Activated CD4-positive, alpha-beta T cell treated with anti-CD3 and anti-CD28 coated beads, Interleukin-2, amount 50 U/mL, for 1 hour (primary cell): ENCODE measurements around the gene C12orf57.

Experiments
- DNase-seq: peaks from one replicate; pipeline ENCODE4 v3.0.0-alpha.2; 2020

C12orf57 gene

GRCh38 chr12:6938353-6939190, 5.2 kb upstream of the C12orf57 start:
- DNase-seq: no peak

- DNase-seq: no peak
These were observed 4.7 kb upstream of the C12orf57 start for GRCh38 chr12:6939191-6939540.

GRCh38 chr12:6941267-6941666, 2.6 kb upstream of the C12orf57 start:
- DNase-seq: no peak

- no peak for DNase-seq
These were observed 2.0 kb upstream of the C12orf57 start for GRCh38 chr12:6941782-6942181.

GRCh38 chr12:6942331-6942665, 1.5 kb upstream of the C12orf57 start:
- no peak for DNase-seq

- DNase-seq: peak; percentile 75
These were observed 467 bp upstream of the C12orf57 start for GRCh38 chr12:6943389-6943721.

- peak; percentile 83 for DNase-seq
These were observed 762 bp downstream of the C12orf57 start for GRCh38 chr12:6944381-6945186.

- no peak for DNase-seq
These were observed 1.8 kb downstream of the C12orf57 start for GRCh38 chr12:6945613-6946012.

GRCh38 chr12:6946033-6946919, 2.5 kb downstream of the C12orf57 start:
- DNase-seq: peak; percentile 54

- no peak for DNase-seq
These were observed 3.1 kb downstream of the C12orf57 start for GRCh38 chr12:6946920-6947374.

- DNase-seq: no peak
These were observed 3.8 kb downstream of the C12orf57 start for GRCh38 chr12:6947615-6948014.

- no peak for DNase-seq
These were observed 5.2 kb downstream of the C12orf57 start for GRCh38 chr12:6948873-6949594.

GRCh38 chr12:6950401-6950801, 6.6 kb downstream of the C12orf57 start:
- no peak for DNase-seq

GRCh38 chr12:6950811-6951540, 7.2 kb downstream of the C12orf57 start, which contains the start of gene PTPN6:
Gene PTPN6, plus strand, starts transcription at chr12:6951356. Its CDS starts 157 bp downstream, at chr12:6951513.
- peak; percentile 46 for DNase-seq

GRCh38 chr12:6951551-6952120, 7.8 kb downstream of the C12orf57 start:
- peak; percentile 41 for DNase-seq

- DNase-seq: no peak
These were observed 8.5 kb downstream of the C12orf57 start for GRCh38 chr12:6952121-6952862.

GRCh38 chr12:6952863-6953441, 9.1 kb downstream of the C12orf57 start:
- DNase-seq: no peak

GRCh38 chr12:6953442-6954315, 9.9 kb downstream of the C12orf57 start:
- peak; percentile 74 for DNase-seq
